Ishikawa (cell line): ENCODE results near the gene LVRN.

Source experiments
- CEBPB ChIP-seq: IDR thresholded peaks from 2 replicates; pipeline ENCODE4 v1.6.1; 2012
- CREB1 ChIP-seq: IDR thresholded peaks from 2 replicates; pipeline ENCODE4 v1.6.1; 2012; ENCODE audit warnings: low read depth
- EGR1 ChIP-seq: IDR thresholded peaks from 2 replicates; pipeline ENCODE4 v1.6.1; 2012
- EP300 ChIP-seq: IDR thresholded peaks from 2 replicates; pipeline ENCODE4 v1.6.1; 2012; ENCODE audit warnings: borderline replicate concordance
- FOXM1 ChIP-seq: IDR thresholded peaks from 2 replicates; pipeline ENCODE4 v1.6.1; 2012; ENCODE audit warnings: low read depth, borderline replicate concordance
- NFIC ChIP-seq: IDR thresholded peaks from 2 replicates; pipeline ENCODE4 v1.6.1; 2012
- RAD21 ChIP-seq: IDR thresholded peaks from 2 replicates; pipeline ENCODE4 v1.6.1; 2012; ENCODE audit warnings: low read depth
- TAF1 ChIP-seq: IDR thresholded peaks from 2 replicates; pipeline ENCODE4 v1.6.1; 2012; ENCODE audit warnings: low read depth, mild to moderate bottlenecking
- YY1 ChIP-seq: IDR thresholded peaks from 2 replicates; pipeline ENCODE4 v1.6.1; 2012; ENCODE audit warnings: low read depth
- ZBTB7A ChIP-seq: IDR thresholded peaks from 2 replicates; pipeline ENCODE4 v1.6.1; 2012; ENCODE audit warnings: low read depth
- TF ChIP-seq, protein P1 (sequence below): IDR thresholded peaks from 2 replicates; pipeline ENCODE4 v1.6.1; 2012
- TF ChIP-seq, protein P2 (sequence below): IDR thresholded peaks from 2 replicates; pipeline ENCODE4 v1.6.1; 2012; ENCODE audit warnings: low read depth, mild to moderate bottlenecking
- TF ChIP-seq, protein P3 (sequence below): IDR thresholded peaks from 2 replicates; pipeline ENCODE4 v1.6.1; 2012

DNA sequence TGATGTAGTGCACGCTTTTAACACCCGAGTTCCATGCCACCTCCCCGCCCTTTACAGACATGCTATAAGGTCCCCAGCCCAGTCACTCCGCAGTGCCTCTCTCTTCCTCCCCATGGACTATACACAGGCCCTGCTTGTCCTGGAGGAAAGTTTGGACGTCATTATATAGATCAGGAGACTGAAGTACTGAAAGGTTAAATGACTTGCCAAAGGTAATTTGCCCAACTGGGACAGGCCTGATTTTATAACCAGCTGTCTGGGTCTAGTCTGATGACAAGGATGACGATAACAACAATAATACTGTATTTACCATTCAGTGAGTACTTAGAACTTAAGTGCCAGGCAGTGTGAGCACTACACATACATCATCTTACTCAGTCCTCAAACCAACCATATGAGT lies 33.1 kb downstream of the LVRN start:
- TF ChIP-seq RAD21 (no peak), YY1 (no peak), TAF1 (no peak), CREB1 (no peak), EP300 (no peak), FOXM1 (no peak), CEBPB (no peak), NFIC (no peak), EGR1 (no peak), ZBTB7A (no peak)
- TF ChIP-seq, protein P1, sequence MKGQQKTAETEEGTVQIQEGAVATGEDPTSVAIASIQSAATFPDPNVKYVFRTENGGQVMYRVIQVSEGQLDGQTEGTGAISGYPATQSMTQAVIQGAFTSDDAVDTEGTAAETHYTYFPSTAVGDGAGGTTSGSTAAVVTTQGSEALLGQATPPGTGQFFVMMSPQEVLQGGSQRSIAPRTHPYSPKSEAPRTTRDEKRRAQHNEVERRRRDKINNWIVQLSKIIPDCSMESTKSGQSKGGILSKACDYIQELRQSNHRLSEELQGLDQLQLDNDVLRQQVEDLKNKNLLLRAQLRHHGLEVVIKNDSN = no peak
- TF ChIP-seq, protein P2, sequence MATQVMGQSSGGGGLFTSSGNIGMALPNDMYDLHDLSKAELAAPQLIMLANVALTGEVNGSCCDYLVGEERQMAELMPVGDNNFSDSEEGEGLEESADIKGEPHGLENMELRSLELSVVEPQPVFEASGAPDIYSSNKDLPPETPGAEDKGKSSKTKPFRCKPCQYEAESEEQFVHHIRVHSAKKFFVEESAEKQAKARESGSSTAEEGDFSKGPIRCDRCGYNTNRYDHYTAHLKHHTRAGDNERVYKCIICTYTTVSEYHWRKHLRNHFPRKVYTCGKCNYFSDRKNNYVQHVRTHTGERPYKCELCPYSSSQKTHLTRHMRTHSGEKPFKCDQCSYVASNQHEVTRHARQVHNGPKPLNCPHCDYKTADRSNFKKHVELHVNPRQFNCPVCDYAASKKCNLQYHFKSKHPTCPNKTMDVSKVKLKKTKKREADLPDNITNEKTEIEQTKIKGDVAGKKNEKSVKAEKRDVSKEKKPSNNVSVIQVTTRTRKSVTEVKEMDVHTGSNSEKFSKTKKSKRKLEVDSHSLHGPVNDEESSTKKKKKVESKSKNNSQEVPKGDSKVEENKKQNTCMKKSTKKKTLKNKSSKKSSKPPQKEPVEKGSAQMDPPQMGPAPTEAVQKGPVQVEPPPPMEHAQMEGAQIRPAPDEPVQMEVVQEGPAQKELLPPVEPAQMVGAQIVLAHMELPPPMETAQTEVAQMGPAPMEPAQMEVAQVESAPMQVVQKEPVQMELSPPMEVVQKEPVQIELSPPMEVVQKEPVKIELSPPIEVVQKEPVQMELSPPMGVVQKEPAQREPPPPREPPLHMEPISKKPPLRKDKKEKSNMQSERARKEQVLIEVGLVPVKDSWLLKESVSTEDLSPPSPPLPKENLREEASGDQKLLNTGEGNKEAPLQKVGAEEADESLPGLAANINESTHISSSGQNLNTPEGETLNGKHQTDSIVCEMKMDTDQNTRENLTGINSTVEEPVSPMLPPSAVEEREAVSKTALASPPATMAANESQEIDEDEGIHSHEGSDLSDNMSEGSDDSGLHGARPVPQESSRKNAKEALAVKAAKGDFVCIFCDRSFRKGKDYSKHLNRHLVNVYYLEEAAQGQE = no peak
- TF ChIP-seq, protein P3, sequence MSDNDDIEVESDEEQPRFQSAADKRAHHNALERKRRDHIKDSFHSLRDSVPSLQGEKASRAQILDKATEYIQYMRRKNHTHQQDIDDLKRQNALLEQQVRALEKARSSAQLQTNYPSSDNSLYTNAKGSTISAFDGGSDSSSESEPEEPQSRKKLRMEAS = no peak
